Vagina (tissue), 2 donors: ENCODE measurements around the gene TMEM45A. TPM values are rescaled to one million over a fixed set of nuclear protein-coding genes. Genes with fewer than 3 reads are reported as not detected.

Experiments used
- DNase-seq, 2 donors: peaks; one replicate each; pipeline ENCODE4 v3.0.0-alpha.2; 2017; ENCODE audit errors: extremely low spot score in 2 of 2
- H3K27ac ChIP-seq: fragments of 200-600 bp; sonication (generic); one replicate; pipeline ENCODE4 v1.5.1; 2019
- H3K27me3 ChIP-seq: fragments of 200-600 bp; sonication (generic); one replicate; pipeline ENCODE4 v1.5.1; 2019
- H3K36me3 ChIP-seq, 2 donors: fragments of 200-600 bp; sonication (generic); one replicate each; pipeline ENCODE4 v1.5.1; 2017 to 2019
- H3K4me1 ChIP-seq: fragments of 200-600 bp; sonication (generic); one replicate; pipeline ENCODE4 v1.5.1; 2019
- H3K4me3 ChIP-seq, 2 donors: fragments of 200-600 bp; sonication (generic); 1 replicate in 1 of 2; 2 replicates in 1 of 2; pipeline ENCODE4 v1.5.1; 2016 to 2019
- H3K9me3 ChIP-seq: fragments of 200-600 bp; sonication (generic); one replicate; pipeline ENCODE4 v1.5.1; 2019
- POLR2A ChIP-seq, 2 donors: fragments of 450-650 bp; IDR thresholded peaks; one replicate each; pipeline ENCODE4 v1.6.1; 2017; ENCODE audit warnings: antibody characterized with exemption in 2 of 2, mild to moderate bottlenecking in 2 of 2, moderate library complexity in 2 of 2
- POLR2AphosphoS5 ChIP-seq, 2 donors: sonication (generic); formaldehyde crosslinking; IDR thresholded peaks; one replicate each; pipeline ENCODE4 v1.9.0; 2017; ENCODE audit warnings: antibody characterized with exemption in 2 of 2, mild to moderate bottlenecking in 2 of 2, low read depth in 1 of 2; ENCODE audit not compliant: insufficient read depth in 1 of 2
- intact Hi-C: fragments of 100-400 bp; cut with DNase I; formaldehyde crosslinking; loops from one replicate; pipeline ENCODE4 v1.15.1; 2023
- total RNA-seq: library from RNA; depleted of rRNA; stranded (reverse); fragments of >200 nt; gene quantifications from one replicate; pipeline ENCODE4 v1.2.3, GENCODE V29; 2016
- TF ChIP-seq, protein P1 (sequence below), 3 experiments: fragments of 450-650 bp in 2 of 3; fragments of 200-600 bp in 1 of 3; sonication (generic) in 1 of 3; IDR thresholded peaks; one replicate each; pipeline ENCODE4 v1.5.1; 2017 to 2019; ENCODE audit warnings: antibody characterized with exemption in 3 of 3, mild to moderate bottlenecking in 2 of 3, moderate library complexity in 2 of 3

The TMEM45A gene
- total RNA-seq, 1 donor from 2014 or later: 46.4 TPM

DNA sequence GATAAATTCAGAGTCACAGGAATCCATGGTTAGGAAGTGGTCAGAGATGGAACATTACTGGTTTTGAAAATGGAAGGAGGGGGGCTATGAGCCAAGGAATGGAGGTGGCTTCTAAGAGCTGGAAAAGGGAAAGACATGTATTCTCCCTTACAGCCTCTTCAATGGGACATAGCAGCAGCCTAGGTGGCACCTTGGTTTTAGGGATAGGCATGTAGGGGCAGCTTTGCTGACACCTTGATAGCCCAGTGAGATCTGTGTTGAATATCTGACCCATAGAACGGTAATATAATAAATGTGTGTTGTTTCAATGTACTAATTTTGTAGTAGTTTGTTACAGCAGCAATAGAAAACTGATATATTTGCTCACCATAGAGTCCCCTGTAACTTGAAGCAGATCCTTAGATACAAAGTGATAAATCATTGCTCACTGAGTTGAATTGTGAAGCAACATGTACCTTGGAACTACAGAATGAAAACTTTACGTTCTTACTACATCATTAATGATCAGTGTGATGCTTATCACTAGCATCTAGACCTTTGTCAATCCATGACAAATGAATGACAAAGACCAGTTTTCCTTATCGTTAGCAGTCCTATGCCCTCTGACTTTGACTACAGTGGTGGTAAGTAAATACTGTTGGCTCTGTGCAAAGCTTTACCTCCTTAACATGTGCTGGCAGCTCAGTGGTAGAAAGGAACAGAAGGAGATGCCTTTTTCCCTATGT, 53.8 kb downstream of the TMEM45A start:
- Histone ChIP-seq H3K4me3 (no peak overlapping the region), H3K9me3 (no peaks in the 10 kb centered on the region), H3K36me3 (no peaks in the 10 kb centered on the region), H3K27ac (no peak overlapping the region), H3K27me3 (no peaks in the 10 kb centered on the region), H3K4me1 (peaks cover 10% of the 10 kb centered on the region)
- no peak for DNase-seq
- intact Hi-C loops: no loop called here
- TF ChIP-seq POLR2AphosphoS5 (IDR thresholded peaks at IDR 0.05; ENCODE audit: insufficient read depth in 1 of 2, low read depth in 1 of 2) (no peak), POLR2A (IDR thresholded peaks at IDR 0.05) (no peak)
- TF ChIP-seq, protein P1, sequence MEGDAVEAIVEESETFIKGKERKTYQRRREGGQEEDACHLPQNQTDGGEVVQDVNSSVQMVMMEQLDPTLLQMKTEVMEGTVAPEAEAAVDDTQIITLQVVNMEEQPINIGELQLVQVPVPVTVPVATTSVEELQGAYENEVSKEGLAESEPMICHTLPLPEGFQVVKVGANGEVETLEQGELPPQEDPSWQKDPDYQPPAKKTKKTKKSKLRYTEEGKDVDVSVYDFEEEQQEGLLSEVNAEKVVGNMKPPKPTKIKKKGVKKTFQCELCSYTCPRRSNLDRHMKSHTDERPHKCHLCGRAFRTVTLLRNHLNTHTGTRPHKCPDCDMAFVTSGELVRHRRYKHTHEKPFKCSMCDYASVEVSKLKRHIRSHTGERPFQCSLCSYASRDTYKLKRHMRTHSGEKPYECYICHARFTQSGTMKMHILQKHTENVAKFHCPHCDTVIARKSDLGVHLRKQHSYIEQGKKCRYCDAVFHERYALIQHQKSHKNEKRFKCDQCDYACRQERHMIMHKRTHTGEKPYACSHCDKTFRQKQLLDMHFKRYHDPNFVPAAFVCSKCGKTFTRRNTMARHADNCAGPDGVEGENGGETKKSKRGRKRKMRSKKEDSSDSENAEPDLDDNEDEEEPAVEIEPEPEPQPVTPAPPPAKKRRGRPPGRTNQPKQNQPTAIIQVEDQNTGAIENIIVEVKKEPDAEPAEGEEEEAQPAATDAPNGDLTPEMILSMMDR (IDR thresholded peaks at IDR 0.05): no peak

DNA sequence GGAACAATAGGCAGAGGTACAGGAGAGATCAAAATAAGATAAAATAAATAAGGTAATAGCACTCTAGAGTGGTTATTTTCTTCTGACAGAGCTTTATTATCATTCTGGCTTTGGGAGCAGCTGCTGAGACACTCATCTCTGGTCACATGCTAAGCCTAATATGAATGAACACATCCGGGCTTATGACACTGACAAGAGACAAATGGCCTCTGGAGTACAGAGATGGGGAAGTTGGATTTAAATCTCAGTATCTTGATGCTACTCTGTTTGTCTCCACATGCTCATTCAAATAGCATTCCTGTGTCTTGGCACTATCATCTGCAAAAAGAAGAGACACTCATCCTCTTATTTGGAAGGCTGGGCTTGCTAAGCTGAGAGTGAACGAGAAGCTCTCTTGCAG, 55.6 kb downstream of the TMEM45A start:
- no peaks in the 10 kb centered on the region for H3K27me3 ChIP-seq
- peaks cover 10% of the 10 kb centered on the region for H3K4me1 ChIP-seq
- DNase-seq: no peak
- H3K27ac ChIP-seq: peak overlapping the region; percentile 36
- no peaks in the 10 kb centered on the region for H3K9me3 ChIP-seq
- H3K36me3 ChIP-seq: no peaks in the 10 kb centered on the region
- no peak overlapping the region for H3K4me3 ChIP-seq
- TF ChIP-seq, protein P1 (IDR thresholded peaks at IDR 0.05): no peak
- TF ChIP-seq POLR2AphosphoS5 (IDR thresholded peaks at IDR 0.05; ENCODE audit: insufficient read depth in 1 of 2, low read depth in 1 of 2): peak in 1 of 2 donors; percentile 86
- intact Hi-C loops: no loop called here

DNA sequence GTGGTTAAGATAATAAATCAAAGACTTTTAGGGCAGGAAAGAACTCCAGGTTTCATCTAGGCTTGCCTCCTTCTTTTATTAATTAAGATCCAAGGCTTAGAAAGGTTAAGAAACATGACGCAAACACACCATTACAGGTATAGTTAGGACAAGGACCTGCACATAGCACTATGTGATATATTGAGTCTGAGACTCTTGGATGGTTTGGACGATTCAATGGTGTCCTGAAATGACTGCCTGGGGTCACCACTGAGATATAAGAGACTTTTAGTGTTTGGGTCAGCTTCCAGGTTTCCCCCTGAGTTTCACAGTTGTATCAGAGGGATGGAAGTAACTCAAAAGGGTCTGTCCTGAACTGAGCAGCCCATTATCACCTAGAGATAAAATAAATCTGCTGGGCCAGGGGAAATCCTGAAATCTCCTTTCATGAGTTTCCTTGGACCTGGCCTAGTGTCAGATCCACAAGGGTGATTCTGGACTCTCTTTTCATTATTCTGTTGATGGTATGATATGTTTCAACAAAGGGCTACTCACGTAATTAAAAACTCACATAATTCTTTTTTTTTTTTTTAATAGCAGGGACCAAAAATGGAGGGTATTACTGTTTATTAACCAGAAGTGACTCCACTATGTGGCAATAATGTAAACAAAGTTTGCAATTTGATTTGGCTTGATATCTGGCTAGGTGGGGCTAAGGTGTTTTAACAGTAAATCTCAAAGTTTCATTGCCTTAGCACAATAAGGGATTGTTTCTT, 61.4 kb downstream of the TMEM45A start:
- Histone ChIP-seq H3K27me3 (no peaks in the 10 kb centered on the region), H3K4me1 (peaks cover 9% of the 10 kb centered on the region), H3K27ac (no peak overlapping the region), H3K9me3 (no peaks in the 10 kb centered on the region), H3K4me3 (no peak overlapping the region), H3K36me3 (peaks cover 0 to 7% of the 10 kb centered on the region in 2 donors)
- intact Hi-C loops: no loop called here
- TF ChIP-seq, protein P1 (IDR thresholded peaks at IDR 0.05): no peak
- TF ChIP-seq POLR2AphosphoS5 (IDR thresholded peaks at IDR 0.05; ENCODE audit: insufficient read depth in 1 of 2, low read depth in 1 of 2): no peak
- no peak for DNase-seq

DNA sequence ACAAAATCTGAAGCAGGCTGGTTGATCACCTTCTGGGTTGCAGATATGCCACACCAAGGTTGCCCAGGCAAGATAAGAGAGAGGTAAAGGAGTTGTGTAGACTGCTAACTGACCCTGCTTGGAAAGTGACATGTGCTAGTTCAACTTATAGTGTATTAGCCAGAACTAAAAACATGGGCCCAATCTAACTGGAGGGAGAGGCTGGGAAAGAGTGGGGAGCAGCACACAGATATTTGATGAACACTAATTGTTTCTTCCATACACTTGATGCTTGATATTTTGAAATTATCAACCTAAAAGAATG, 61.9 kb downstream of the TMEM45A start:
- intact Hi-C loops: no loop called here
- peaks cover 0 to 10% of the 10 kb centered on the region in 2 donors for H3K36me3 ChIP-seq
- H3K9me3 ChIP-seq: no peaks in the 10 kb centered on the region
- TF ChIP-seq POLR2AphosphoS5 (IDR thresholded peaks at IDR 0.05; ENCODE audit: insufficient read depth in 1 of 2, low read depth in 1 of 2): no peak
- TF ChIP-seq POLR2A (IDR thresholded peaks at IDR 0.05): no peak
- TF ChIP-seq, protein P1 (IDR thresholded peaks at IDR 0.05): no peak
- H3K4me3 ChIP-seq: no peak overlapping the region
- H3K27ac ChIP-seq: no peak overlapping the region
- no peaks in the 10 kb centered on the region for H3K27me3 ChIP-seq
- H3K4me1 ChIP-seq: peaks cover 9% of the 10 kb centered on the region
- no peak for DNase-seq
